ENCODE results near the gene SEZ6L.

GRCh38 chr22:26124991-26125725 is 44.1 kb upstream of the SEZ6L start:
- no peak for TF ChIP-seq REST (IDR thresholded peaks at IDR 0.05; ENCODE audit: low read depth, low read length)
- TF ChIP-seq EED (IDR thresholded peaks at IDR 0.05; ENCODE audit: low read depth) = no peak
- TF ChIP-seq CTCF (IDR thresholded peaks at IDR 0.05 in 2 of 3, conservative IDR thresholded peaks at IDR 0.05 in 1 of 3; ENCODE audit: control insufficient read depth in 2 of 3, extremely low read depth in 1 of 3, insufficient read depth in 1 of 3, low read depth in 3 of 3, low read length in 3 of 3) = no peak
- no peak for TF ChIP-seq CEBPB (IDR thresholded peaks at IDR 0.05; ENCODE audit: borderline replicate concordance in 1 of 2, low read depth in 2 of 2, low read length in 2 of 2)
- no peak for TF ChIP-seq NFYB (IDR thresholded peaks at IDR 0.05; ENCODE audit: insufficient read depth, low read depth, low read length)
- TF ChIP-seq POLR2AphosphoS5 (IDR thresholded peaks at IDR 0.05; ENCODE audit: low read length) = no peak
- TF ChIP-seq POLR2A (IDR thresholded peaks at IDR 0.05; ENCODE audit: low read depth, low read length) = no peak
- no peak for TF ChIP-seq POLR2AphosphoS2 (IDR thresholded peaks at IDR 0.05; ENCODE audit: low read depth, low read length)
